Esophagus muscularis mucosa (tissue), 4 donors: ENCODE measurements around the gene CEP112. TPM values are rescaled to one million over a fixed set of nuclear protein-coding genes. Genes with fewer than 3 reads are reported as not detected.

Source experiments
- DNase-seq: peaks from one replicate; pipeline ENCODE4 v3.0.0-alpha.2; 2017; ENCODE audit errors: extremely low spot score
- H3K27ac ChIP-seq, 4 donors: fragments of 200-600 bp; sonication (generic); replicated peaks in 1 of 4; 1 replicate in 3 of 4; 2 replicates in 1 of 4; pipeline ENCODE4 v1.5.1; 2016 to 2019; ENCODE audit warnings: mild to moderate bottlenecking in 1 of 4
- H3K27me3 ChIP-seq, 4 donors: fragments of 200-600 bp; sonication (generic); one replicate each; pipeline versions ENCODE4 v1.5.1 to v1.6.0; 2016 to 2019
- H3K36me3 ChIP-seq, 4 donors: fragments of 200-600 bp; sonication (generic); one replicate each; pipeline ENCODE4 v1.5.1; 2016 to 2019
- H3K4me1 ChIP-seq, 4 donors: fragments of 200-600 bp; sonication (generic); one replicate each; pipeline ENCODE4 v1.5.1; 2016 to 2019
- H3K4me3 ChIP-seq, 4 donors: fragments of 200-600 bp; sonication (generic); 1 replicate in 2 of 4; 2 replicates in 2 of 4; pipeline ENCODE4 v1.5.1; 2016 to 2019; ENCODE audit warnings: mild to moderate bottlenecking in 4 of 4, moderate library complexity in 1 of 4
- H3K9me3 ChIP-seq, 4 donors: fragments of 200-600 bp; sonication (generic); 1 replicate in 3 of 4; 2 replicates in 1 of 4; pipeline ENCODE4 v1.5.1; 2016 to 2019
- EP300 ChIP-seq: sonication (generic); formaldehyde crosslinking; IDR thresholded peaks from one replicate; pipeline ENCODE4 v1.6.1; 2017; ENCODE audit warnings: antibody characterized with exemption
- POLR2A ChIP-seq: fragments of 450-650 bp; IDR thresholded peaks from one replicate; pipeline ENCODE4 v1.6.1; 2017; ENCODE audit warnings: antibody characterized with exemption, moderate library complexity, mild to moderate bottlenecking, low read depth
- POLR2AphosphoS5 ChIP-seq, 2 donors: sonication (generic); formaldehyde crosslinking; IDR thresholded peaks; one replicate each; pipeline ENCODE4 v1.6.1; 2017; ENCODE audit warnings: antibody characterized with exemption in 2 of 2
- WGBS: methylation state at CpG from one replicate; pipeline ENCODE4 v1.1.5; 2018; 5-methylcytosine and 5-hydroxymethylcytosine counted together
- intact Hi-C: fragments of 100-400 bp; cut with DNase I; formaldehyde crosslinking; loops from one replicate; pipeline ENCODE4 v1.15.1; 2023
- total RNA-seq, 4 donors: library from RNA; depleted of rRNA; stranded (reverse); fragments of >200 nt; gene quantifications; one replicate each; pipeline versions ENCODE4 v1.1.0 to v1.2.1, GENCODE V29; 2016
- TF ChIP-seq, protein P1 (sequence below), 3 experiments: fragments of 200-600 bp in 2 of 3; fragments of 450-650 bp in 1 of 3; sonication (generic) in 2 of 3; IDR thresholded peaks; one replicate each; pipeline ENCODE4 v1.5.1; 2017 to 2019; ENCODE audit warnings: antibody characterized with exemption in 3 of 3, mild to moderate bottlenecking in 2 of 3, moderate library complexity in 1 of 3

CEP112 gene
- total RNA-seq, 4 donors from 2014 or later: 17.0 to 24.7 (median 23.2) TPM

DNA sequence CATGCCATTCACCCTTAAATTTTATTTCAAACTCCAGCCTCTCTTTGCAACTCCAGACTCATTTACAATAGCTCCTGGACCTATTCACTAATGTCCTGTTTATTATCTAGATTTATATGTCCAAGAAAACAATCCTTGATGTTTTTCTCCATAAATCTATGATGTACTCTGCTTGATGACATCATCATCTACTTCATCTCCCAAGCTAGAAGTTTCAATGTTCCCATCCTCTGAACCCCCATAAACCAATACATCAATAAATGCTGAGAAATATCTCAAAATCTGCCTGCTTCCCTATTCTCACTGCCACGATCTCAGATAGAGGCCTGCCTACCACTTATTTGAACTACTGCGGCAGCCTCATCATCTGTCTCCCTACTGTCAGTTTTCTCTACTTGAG is 4.2 kb downstream of the CEP112 start:
- intact Hi-C loops: no loop called here
- no peaks in the 10 kb centered on the region for H3K9me3 ChIP-seq
- WGBS: 96% methylated on average over 2 of the region's 2 CpGs
- peaks cover under 1 to 5% (median 3%) of the 10 kb centered on the region in 4 donors for H3K36me3 ChIP-seq
- TF ChIP-seq, protein P1, sequence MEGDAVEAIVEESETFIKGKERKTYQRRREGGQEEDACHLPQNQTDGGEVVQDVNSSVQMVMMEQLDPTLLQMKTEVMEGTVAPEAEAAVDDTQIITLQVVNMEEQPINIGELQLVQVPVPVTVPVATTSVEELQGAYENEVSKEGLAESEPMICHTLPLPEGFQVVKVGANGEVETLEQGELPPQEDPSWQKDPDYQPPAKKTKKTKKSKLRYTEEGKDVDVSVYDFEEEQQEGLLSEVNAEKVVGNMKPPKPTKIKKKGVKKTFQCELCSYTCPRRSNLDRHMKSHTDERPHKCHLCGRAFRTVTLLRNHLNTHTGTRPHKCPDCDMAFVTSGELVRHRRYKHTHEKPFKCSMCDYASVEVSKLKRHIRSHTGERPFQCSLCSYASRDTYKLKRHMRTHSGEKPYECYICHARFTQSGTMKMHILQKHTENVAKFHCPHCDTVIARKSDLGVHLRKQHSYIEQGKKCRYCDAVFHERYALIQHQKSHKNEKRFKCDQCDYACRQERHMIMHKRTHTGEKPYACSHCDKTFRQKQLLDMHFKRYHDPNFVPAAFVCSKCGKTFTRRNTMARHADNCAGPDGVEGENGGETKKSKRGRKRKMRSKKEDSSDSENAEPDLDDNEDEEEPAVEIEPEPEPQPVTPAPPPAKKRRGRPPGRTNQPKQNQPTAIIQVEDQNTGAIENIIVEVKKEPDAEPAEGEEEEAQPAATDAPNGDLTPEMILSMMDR (IDR thresholded peaks at IDR 0.05): no peak
- TF ChIP-seq POLR2AphosphoS5 (IDR thresholded peaks at IDR 0.05) (no peak), EP300 (no peak), POLR2A (no peak)
- peaks cover 16 to 35% (median 23%) of the 10 kb centered on the region in 4 donors for H3K4me1 ChIP-seq
- no peak overlapping the region for H3K27ac ChIP-seq
- peaks cover 0 to 6% (median 0%) of the 10 kb centered on the region in 4 donors for H3K27me3 ChIP-seq
- H3K4me3 ChIP-seq: no peak overlapping the region
- DNase-seq: no peak

DNA sequence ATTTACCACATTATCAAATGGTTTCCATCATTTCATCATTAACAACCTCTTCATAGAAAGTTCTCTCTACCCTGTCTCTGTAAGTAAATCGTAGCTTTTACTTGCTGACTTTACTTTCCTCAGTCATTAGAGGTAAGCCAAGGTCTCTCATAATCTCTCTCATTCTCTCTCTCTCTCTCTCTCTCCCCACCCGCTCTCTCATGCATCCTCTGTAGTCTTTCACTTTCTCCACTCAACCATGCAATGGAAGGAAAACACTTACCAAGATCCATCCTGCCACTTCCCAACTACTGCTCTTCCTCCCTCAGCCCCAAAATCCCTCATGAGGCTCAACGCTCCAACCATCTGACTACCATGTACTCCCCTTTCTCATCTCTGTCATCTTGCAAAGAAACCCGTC is 6.1 kb downstream of the CEP112 start:
- H3K9me3 ChIP-seq: no peaks in the 10 kb centered on the region
- peaks cover 13 to 23% (median 14%) of the 10 kb centered on the region in 4 donors for H3K4me1 ChIP-seq
- H3K36me3 ChIP-seq: peaks cover 6 to 22% (median 18%) of the 10 kb centered on the region in 4 donors
- no peak for DNase-seq
- TF ChIP-seq, protein P1 (IDR thresholded peaks at IDR 0.05): no peak
- TF ChIP-seq POLR2A: no peak
- no peak for TF ChIP-seq POLR2AphosphoS5 (IDR thresholded peaks at IDR 0.05)
- intact Hi-C loops: no loop called here
- no peak overlapping the region for H3K27ac ChIP-seq
- WGBS: 99% methylated on average over 4 of the region's 4 CpGs
- H3K4me3 ChIP-seq: no peak overlapping the region
- no peaks in the 10 kb centered on the region for H3K27me3 ChIP-seq

DNA sequence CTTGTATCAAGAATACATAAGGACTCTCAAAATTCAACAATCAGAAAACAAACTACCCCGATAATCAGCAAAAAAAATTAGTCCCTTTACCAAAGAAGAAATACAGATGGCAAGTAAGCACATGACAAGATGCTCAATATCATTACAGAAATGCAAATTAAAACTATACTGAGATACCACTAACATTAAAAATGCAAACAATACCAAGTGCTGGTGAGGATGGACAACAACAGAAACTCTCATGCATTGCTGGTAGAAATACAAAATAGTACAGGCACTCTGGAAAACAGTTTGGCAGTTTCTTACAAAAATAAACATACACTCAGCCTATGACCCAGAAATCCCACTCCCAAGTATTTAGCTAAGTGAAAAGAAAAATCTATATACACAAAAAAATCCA is 7.5 kb downstream of the CEP112 start:
- Histone ChIP-seq H3K27ac (no peak overlapping the region), H3K9me3 (no peaks in the 10 kb centered on the region), H3K4me1 (peaks cover 0 to 9% (median 0%) of the 10 kb centered on the region in 4 donors), H3K4me3 (no peak overlapping the region), H3K36me3 (peaks cover 6 to 25% (median 19%) of the 10 kb centered on the region in 4 donors), H3K27me3 (no peaks in the 10 kb centered on the region)
- intact Hi-C loops: no loop called here
- TF ChIP-seq POLR2A (no peak), POLR2AphosphoS5 (IDR thresholded peaks at IDR 0.05) (no peak), EP300 (no peak)
- TF ChIP-seq, protein P1 (IDR thresholded peaks at IDR 0.05): no peak
- 94% methylated on average over 1 of the region's 1 CpG for WGBS
- DNase-seq: no peak

DNA sequence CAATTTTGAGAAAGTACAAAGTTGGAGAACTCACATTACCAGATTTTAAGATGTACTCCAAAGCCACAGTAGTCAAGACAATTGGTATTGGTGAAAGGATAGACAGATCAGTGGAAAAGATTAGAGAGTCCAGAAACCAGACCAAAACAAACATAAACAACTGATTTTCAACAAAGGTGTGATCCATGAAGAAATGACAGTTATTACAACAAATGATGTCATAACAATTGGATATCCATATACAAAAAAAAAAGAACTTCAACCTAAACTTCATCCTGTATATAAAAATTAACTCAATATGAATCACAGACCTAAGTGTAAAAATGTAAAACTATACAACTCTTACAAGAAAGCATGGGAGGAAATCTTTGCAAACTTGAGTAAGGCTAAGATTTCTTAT is 8.4 kb downstream of the CEP112 start:
- TF ChIP-seq, protein P1 (IDR thresholded peaks at IDR 0.05): no peak
- TF ChIP-seq POLR2A (no peak), EP300 (no peak), POLR2AphosphoS5 (IDR thresholded peaks at IDR 0.05) (no peak)
- H3K36me3 ChIP-seq: peaks cover 6 to 25% (median 19%) of the 10 kb centered on the region in 4 donors
- H3K27me3 ChIP-seq: no peaks in the 10 kb centered on the region
- H3K4me1 ChIP-seq: peaks cover 0 to 1% (median 0%) of the 10 kb centered on the region in 4 donors
- no peak overlapping the region for H3K27ac ChIP-seq
- no peak overlapping the region for H3K4me3 ChIP-seq
- intact Hi-C loops: no loop called here
- no peak for DNase-seq
- no peaks in the 10 kb centered on the region for H3K9me3 ChIP-seq

DNA sequence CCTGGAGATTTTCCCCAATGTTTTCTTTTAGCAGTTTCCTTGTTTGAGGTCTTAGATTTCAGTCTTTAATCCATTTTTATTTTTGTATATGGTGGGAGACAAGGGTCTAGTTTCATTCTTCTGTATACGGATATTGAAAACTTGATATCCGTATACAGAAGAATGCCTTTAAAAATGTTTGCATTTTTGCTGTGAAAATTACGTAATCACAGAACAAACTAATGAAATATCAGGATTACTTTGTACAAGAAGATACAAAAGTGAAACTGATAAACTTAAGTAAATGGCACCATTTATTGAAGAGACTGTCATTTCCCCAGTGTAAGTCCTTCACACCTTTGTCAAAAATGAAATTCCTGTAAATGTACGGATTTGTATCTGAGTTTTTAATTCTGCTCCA is 13.3 kb downstream of the CEP112 start:
- Histone ChIP-seq H3K4me3 (no peak overlapping the region), H3K4me1 (no peaks in the 10 kb centered on the region), H3K27ac (no peak overlapping the region), H3K36me3 (peaks cover 6 to 31% (median 19%) of the 10 kb centered on the region in 4 donors), H3K9me3 (no peaks in the 10 kb centered on the region), H3K27me3 (no peaks in the 10 kb centered on the region)
- no peak for DNase-seq
- 97% methylated on average over 4 of the region's 4 CpGs for WGBS
- TF ChIP-seq, protein P1 (IDR thresholded peaks at IDR 0.05): no peak
- TF ChIP-seq EP300: no peak
- TF ChIP-seq POLR2A: no peak
- TF ChIP-seq POLR2AphosphoS5 (IDR thresholded peaks at IDR 0.05): no peak
- intact Hi-C loops: no loop called here
